GM21528 (cell line): Measurements from ENCODE around the gene TROAP.
"Not testable (repeated sequence)": the region's sequence is repeated elsewhere in the genome, so short reads cannot be mapped to it uniquely, and the experiment has no call there.

Experiments used
- ATAC-seq: cut with Tn5 transposase; IDR thresholded peaks from one replicate; pipeline ENCODE4 v1.9.1; 2021; ENCODE audit warnings: mild to moderate bottlenecking, moderate library complexity; ENCODE audit not compliant: unreplicated experiment, low FRiP score

Gene TROAP

DNA sequence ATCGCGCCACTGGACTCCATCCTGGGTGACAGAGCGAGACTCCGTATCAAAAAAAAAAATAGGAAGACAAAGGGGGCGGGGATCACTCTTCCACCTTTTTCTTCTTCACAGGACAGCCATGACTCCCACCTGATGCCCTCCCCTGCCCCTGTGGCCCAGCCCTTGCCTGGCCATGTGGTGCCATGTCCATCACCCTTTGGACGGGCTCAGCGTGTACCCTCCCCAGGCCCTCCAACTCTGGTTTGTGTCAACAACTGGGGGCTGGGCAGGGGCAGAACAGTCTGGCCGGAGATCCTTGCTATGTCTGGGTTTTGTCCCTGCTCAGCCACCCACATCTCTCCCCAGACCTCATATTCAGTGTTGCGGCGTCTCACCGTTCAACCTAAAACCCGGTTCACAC lies 5.8 kb downstream of the TROAP start:
- no peak for ATAC-seq

DNA sequence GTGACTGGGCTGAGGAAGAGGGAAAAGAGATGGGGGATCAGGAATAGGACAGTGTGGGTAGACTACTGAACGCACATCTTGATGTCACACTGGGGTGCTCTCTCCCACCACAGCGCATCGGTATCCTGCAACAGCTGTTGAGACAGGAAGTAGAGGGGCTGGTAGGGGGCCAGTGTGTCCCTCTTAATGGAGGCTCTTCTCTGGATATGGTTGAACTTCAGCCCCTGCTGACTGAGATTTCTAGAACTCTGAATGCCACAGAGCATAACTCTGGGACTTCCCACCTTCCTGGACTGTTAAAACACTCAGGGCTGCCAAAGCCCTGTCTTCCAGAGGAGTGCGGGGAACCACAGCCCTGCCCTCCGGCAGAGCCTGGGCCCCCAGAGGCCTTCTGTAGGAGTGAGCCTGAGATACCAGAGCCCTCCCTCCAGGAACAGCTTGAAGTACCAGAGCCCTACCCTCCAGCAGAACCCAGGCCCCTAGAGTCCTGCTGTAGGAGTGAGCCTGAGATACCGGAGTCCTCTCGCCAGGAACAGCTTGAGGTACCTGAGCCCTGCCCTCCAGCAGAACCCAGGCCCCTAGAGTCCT lies 7.1 kb downstream of the TROAP start:
- ATAC-seq, result no peak

DNA sequence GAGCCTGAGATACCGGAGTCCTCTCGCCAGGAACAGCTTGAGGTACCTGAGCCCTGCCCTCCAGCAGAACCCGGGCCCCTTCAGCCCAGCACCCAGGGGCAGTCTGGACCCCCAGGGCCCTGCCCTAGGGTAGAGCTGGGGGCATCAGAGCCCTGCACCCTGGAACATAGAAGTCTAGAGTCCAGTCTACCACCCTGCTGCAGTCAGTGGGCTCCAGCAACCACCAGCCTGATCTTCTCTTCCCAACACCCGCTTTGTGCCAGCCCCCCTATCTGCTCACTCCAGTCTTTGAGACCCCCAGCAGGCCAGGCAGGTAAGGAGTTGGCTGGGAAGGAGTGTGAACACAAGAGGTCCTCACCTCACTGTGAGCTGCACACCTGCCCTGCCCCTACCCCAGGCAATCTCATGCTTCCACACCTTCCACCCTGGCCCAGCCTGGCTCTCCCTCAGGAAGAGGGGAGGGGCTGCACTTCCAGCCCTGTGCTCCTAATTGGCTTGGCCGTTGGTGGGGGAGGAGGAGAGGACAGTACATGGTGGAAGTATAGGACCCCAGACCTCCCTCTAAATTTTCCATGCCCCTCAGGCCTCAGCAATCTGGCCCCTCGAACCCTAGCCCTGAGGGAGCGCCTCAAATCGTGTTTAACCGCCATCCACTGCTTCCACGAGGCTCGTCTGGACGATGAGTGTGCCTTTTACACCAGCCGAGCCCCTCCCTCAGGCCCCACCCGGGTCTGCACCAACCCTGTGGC lies 7.8 kb downstream of the TROAP start:
- ATAC-seq, result no peak

DNA sequence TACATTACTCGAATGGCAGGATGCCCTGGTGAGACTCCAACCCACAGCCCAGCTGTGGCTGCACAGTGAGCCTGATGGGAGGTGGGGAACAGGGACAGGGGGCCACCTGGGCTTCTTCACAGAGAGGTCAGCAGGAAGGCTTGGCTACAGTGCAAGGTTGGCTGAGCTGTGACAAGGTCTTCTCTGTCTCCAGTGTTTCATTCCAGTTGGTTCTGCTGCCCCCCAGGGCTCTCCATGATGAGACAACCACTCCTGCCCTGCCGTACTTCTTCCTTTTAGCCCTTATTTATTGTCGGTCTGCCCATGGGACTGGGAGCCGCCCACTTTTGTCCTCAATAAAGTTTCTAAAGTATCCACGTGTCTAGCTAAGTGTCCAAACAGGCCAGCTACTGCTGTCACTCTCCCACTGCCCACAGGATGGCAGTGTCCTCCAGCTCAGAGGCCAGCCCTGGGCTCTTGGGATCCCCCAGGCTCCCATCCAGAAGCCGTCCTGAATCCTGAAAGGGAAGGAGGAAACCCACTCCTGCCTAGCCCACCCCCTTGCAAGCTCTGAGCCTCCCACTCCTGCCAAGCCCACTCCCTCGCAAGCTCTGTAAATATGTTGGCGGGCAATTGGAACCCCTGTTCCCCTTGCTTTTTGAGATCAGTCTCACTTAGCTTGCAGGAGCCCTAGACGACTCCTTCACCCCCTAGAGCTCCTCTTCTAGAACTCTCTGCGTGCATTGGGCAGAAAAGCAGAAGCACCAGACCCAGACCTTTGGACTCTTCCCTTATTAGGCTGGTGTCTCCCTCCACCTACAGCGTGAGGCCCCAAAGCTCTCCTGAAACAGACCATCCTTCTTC lies 8.5 kb downstream of the TROAP start:
- no peak for ATAC-seq

DNA sequence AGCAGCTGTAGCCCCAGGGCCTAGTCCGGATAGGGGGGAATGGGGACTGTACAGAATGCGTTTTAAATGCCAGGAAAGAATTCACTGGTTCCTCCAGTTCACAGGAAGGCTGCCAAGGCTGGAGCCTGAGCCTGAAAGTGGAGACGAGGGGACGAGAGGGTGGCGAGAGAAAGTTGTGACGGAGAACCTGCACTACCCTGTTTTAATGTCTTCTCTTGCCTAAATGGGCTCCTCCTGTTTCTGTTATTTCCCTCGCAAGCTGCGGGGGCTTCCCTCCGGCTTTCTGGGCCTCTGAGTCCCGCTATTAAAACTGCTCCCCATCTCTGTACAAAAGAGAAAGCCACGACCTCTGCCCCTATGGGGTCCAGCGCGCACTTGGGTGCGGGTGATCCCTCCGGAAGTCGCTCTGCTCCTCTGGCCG lies 9.4 kb downstream of the TROAP start:
- ATAC-seq, result no peak

DNA sequence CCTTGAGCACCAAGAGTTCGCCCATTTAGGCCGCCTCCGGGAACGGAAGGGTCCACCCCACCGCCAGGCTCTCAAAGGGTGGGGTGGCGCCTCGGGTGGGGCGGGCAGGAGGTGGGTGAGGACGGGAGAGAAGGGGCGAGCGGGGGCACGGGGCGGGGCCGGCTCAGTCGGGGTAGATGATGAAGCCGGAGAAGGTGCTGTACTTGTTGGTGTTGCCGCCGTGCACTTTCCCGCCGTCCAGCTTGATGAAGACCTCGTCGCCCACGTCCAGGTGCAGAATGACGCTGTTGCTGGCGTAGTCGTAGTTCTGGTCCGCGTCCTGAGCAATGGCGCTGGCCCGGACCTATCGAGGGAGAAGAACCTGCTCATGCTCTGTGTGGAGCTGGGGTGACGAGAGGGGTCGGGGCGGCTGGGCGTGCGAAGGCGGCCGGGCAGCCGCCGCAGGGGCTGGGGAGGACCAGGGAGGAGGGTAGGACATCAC lies 9.9 kb downstream of the TROAP start:
- no peak for ATAC-seq

DNA sequence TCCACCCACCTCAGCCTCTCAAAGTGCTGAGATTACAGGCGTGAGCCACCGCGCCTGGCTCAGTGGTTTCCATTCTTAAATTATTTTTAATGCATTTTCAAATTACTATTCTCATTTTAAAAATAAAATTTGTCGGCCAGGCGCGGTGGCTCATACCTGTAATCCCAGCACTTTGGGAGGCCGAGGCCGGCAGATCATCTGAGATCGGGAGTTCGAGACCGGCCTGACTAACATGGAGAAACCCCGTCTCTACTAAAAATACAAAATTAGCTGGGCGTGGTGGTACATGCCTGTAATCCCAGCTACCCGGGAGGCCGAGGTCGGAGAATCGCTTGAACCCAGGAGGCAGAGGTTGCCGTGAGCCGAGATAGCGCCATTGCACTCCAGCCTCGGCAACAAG lies 10.7 kb downstream of the TROAP start:
- not testable (repeated sequence) for ATAC-seq

DNA sequence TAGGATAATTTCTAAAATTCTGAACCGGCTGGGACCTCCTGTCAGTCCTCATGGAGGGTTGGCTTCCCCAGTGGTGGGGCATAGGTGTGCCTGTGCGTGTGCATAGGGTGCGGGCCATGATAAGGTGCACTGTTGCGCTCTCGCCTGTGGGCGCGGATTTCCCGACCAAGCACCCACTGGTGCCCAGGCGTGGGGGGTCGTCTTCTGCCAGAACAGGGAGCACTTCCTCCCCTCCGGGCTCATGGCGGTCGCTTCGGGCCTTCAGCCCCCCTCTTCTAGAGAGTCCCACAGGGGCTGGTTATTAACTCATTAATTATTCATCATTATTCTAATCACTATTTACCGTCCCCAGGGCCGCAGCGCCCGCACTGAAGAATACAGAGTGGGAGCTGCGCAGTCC lies 11.2 kb downstream of the TROAP start:
- ATAC-seq, result no peak

DNA sequence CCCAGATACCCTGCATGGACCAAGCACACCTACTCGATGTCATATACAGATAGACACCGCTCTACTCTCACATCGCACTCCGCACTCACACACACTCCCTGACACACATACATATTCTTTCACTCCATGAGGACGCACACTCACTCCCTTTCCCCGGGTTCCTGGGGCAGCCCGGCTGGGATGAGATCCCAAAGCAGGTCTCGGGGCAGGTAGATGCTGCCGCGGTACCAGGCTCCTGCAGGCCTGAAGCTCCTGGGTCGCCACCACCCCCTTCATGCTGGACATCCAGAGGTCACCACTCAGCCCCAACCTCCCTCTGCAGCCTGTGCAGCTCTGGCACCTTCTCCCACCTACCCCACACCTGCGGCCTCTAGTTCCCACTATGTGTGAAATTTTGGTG lies 11.6 kb downstream of the TROAP start:
- ATAC-seq, result no peak

DNA sequence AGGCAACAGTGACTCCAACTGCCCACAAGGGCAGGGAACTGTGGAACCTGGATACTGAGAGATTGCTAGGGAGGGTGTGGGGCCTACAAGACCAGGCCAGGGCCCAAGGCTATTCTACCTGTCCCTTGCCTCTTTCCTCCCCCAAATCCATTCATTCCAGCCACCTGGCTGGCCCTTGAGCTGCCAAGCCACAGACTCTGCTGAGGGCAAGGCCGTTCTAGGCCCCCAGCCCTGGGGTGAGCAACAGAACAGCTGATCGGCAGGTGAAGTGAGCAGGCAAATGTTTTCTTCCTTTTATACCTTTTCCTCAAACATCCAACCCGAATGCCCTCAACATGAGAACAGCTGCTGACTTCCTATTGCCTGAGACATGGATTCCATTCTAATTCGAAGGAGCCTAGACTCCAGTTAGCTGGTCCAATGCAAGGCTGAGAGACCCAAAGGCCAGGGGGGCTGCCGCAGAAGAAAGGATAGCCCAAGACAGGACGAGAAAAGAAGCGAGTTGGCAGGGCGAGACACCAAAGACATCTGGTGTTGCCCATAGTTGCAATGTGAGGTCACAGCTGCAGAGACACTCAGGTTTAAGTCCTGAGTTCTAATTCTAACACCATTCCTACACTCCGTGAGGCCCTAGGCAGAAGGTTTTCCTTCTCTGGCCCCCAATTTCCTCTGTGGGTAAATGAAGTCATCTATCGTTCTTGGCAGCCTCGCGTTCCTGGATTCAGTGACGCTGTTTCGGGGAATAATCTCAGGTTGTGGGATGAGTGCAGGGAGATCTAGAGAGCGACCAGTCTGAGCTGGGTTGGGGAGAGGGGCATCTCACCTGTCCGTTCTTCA lies 12.3 kb downstream of the TROAP start:
- ATAC-seq, result no peak

DNA sequence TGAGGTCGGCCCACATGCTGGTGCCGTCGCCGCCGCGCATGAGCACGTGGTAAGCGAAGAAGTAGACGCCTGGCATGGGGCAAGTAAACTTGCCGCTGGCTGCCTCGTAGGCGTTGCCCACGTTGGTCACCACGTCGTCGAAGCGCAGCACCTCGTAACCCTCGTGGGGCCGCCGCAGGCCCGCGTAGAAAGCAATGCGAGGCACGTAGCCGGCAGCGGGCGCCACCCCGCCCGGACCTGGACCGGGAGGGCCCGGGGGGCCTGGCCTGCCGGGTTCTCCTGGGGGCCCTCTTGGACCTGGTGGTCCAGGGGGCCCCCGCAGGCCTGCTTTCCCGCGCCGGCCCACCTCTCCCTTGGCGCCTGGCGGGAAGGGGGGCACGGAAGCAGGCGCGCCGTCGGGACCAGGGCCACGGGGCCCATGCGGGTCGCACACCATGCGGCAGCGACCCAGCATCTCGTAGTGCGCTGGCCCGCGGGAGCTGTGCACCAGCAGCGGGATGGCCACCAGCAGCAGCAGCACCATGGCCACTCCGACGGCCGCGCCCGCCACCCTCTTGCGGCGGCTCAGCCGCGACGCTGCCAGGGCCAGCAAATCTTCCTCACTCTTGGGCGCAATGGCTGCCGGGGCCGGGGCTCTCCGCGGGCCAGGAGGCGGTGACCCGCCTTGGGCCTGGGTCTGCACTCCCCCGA lies 13.0 kb downstream of the TROAP start:
- ATAC-seq, result no peak

DNA sequence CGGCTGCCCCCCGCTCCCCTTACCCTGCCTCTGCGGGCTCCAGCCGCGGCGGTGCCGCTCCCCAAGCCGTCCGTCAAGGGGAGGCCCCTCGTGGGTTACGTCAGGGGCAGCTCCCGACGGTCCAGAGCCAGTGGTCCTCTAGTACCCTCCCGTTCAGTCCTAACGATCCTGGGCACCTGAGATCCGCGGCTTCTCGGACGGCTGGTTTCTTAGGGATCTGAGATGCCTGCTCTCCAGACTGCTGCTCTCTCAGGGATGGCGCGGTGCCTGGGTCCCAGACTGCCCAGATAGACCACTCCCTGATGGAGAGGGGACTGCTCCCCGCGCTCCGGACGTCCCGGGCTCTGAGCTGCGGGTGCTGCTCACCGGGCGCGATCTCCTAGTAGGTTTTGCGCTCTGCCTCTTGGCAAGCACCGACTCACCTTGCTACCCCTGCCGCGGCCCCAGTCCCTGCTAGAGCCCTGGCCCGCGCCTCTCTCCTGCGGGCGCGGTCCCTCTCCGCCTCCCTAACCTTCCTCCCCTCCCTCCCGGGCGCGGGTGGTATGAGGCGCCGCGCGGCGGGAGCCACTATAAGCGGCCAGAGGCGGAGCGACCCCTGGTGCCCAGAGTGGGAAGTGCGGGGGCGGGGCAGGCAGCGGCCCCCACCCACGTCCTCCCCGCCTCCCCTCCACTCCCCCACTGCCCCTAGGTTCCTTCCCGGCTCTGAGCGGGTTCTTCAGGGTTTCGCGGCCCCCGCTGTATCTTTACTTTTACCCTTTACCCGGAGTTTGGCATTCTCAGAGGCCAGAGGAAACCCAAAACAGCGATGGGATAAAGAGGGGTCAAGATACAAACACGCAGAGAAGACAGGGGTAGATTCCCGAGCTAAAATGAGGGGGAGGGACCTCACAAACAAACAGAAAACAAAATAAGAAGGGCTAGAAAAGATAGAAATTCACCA lies 13.9 kb downstream of the TROAP start, which contains the start of gene C1QL4:
TSS of gene C1QL4 (minus strand) at position 544 of the 940 bp plus-strand sequence. CDS start 711 bp downstream, outside the sequence.
- peak; percentile 64 for ATAC-seq

DNA sequence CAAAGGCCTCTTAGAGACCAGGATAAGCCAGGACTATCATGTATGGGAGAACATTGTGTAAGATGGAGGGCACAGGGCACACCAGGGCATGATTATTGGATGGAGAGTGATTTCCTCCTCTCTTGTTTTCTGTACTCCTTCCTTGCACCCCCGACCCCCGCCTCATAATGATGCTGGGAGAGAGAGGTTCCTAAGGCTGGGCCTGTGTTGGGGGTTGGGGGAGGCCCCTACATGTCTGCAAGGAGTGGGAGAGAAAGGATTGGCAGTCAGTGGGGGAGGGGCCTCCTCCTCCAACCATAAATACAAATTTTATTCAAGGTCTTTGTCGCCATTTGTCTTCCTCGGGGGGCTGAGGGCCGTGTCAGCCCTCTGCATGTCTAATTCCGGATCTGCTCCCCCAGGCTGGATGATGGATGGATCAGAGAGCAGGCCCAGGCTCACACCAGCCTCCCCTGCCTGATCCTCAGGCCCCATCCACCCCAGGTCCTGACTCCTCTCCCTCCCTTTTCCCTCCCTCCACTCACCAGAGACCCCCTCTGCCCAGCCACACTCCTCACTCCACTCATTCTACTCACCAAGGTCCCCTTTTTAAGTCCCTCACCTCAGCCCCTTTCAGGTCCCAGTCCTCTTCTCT lies 15.9 kb downstream of the TROAP start:
- no peak for ATAC-seq

DNA sequence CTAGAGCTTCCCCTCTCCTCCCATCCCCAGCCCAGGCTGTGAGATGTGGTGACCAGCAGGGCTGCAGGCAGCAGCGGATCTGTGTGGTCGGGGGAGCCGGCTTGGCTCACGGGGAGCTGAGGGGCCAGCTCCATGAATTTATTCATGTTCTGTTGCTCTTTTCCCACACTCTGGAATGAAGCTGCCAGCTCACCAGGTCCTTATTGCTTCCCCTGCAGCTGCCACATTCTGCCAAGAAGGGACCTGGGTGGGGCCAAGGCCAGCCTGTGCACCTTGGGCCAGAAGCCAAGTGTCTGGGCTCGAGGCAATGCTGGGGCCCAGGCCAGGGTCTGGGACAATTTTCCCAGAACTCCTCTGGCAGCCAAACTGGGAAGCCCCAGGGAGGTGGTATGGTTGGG lies 16.4 kb downstream of the TROAP start:
- ATAC-seq, result no peak

DNA sequence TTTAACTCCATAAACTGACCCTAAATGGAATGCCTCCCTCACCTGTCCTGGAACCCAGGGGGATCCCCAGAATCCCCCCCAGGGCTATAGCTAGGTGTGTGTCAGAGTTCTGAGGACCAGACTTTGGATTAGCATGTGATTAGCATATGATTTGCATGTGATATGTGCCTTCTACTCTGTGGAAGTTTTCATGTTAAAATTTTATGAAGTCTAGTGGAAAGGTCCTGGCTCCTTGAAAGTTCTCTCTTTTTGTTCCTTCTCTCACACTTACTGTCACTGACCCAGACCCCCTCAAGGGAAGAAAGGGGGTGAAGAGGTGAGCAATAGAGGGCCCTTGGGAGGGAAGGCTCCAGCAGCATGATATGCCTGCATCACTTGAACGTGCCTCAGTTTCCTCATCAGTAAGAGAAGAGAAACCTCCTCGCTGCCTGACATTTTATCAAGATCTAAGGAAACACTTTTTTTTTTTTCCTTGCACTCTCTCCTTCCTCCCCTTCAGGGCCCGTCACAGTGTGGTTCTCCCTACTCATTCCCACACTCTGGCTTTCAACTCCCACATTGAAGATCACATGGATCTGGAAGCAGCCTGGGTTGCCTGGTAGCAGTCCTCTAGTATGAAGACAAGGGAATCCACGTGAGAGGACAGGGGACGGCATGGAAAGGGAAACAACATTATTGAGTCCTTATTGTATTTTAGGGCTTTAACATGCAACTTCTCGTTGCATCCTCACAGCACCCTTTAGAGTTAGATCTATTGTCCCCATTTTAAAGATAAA lies 17.2 kb downstream of the TROAP start:
- ATAC-seq, result no peak

DNA sequence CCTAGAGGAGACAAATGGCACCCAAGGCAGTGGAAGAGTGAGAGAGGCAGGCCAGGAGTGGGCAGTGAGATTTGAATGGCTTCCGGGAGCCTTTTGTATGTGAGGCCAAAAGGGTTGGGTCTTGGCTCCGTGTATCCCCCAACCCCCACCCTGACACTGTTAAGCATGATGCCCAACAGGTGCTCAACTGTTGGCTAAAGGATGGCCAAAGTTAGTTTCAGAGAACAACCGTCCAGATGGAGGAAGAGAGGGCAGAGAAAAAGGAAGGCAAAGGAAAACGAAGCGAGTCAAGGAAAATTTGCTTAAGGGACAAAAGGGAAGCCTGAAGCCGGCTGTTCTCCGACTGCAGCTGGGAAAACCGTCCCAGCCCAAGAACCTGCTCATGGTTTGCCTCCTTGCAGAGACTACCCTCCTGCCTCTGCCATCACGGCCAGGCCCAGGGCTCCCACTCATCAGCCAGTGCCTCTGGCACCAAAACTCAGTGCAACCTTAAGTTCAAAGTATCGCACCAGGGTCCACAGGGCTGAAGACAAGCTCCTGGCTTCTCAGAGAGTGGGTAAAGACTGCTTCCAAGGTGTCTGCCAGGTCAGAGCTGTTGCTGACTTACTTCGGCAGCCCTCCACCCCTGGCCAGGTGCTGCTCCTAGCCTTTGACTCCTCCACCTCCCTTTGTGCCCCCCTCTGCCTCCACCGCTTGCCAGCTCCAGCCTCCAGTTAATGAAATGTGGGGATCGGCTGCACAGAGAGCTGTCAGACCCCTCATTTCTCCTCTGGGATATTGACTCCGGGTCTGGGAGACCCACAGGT lies 18.1 kb downstream of the TROAP start:
- ATAC-seq, result no peak

DNA sequence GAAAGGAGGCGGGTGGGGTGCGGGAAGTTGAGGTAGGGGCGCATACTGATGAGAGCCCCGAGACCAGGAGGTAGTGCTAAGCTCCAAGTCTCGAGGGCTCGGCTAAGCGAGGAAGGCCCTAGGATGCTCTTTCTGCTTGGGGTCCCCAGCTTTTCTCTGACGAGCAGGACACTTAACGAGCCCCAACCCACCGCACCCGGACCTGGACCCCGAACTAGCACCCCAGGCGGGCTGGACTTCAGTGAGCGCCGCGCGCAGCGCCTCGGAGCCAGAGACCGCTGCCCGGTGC lies 18.7 kb downstream of the TROAP start:
- no peak for ATAC-seq
